Measurements from ENCODE around the gene GUCA1A. TPM values are rescaled to one million over a fixed set of nuclear protein-coding genes. Genes with fewer than 3 reads are reported as not detected.
"Not testable (repeated sequence)": the region's sequence is repeated elsewhere in the genome, so short reads cannot be mapped to it uniquely, and the experiment has no call there.

Gene GUCA1A
- total RNA-seq, 1 experiment from 2014 or later = not detected

- in situ Hi-C loops (cut with HindIII; ENCODE audit: low pct_unique_long_range_greater_than_20kb, low sequenced_read_pairs) = no loop called here
- H3K4me1 ChIP-seq (ENCODE audit: control insufficient read depth, insufficient read depth, low read length) = peaks cover 9% of the 10 kb centered on the region
- BruUV-seq (replicated peaks) = no TSS peak
- CTCF ChIA-PET = no interaction called here
- no peak for TF ChIP-seq REST (IDR thresholded peaks at IDR 0.05; ENCODE audit: insufficient read depth in 1 of 2, low read depth in 2 of 2, low read length in 1 of 2)
- TF ChIP-seq POLR2AphosphoS5 (IDR thresholded peaks at IDR 0.05; ENCODE audit: low read depth, low read length) = no peak
- no peak for TF ChIP-seq TCF7L2 (IDR thresholded peaks at IDR 0.05; ENCODE audit: low read depth, low read length)
- no peak for TF ChIP-seq CTCF (IDR thresholded peaks at IDR 0.05)
- TF ChIP-seq SIN3A (IDR thresholded peaks at IDR 0.05; ENCODE audit: borderline replicate concordance, insufficient read depth, low read depth, low read length) = no peak
- no peaks in the 10 kb centered on the region for H3K9me3 ChIP-seq (ENCODE audit: control insufficient read depth, insufficient read depth, low read depth, low read length)
- POLR2A ChIA-PET = no interaction called here
- no peaks in the 10 kb centered on the region for H3K36me3 ChIP-seq (ENCODE audit: control insufficient read depth, insufficient read depth, low read length)
- no peak overlapping the region for H3K4me3 ChIP-seq (ENCODE audit: low read depth in 2 of 2, low read length in 2 of 2)
- no peaks in the 10 kb centered on the region for H3K27me3 ChIP-seq (ENCODE audit: control insufficient read depth, insufficient read depth, low read length)
- peak overlapping the region; percentile 59; the same call in 1 of the 2 replicates for H3K27ac ChIP-seq (ENCODE audit: low read length)
- intact Hi-C loops (cut with micrococcal nuclease; ENCODE audit: unreplicated experiment) = no loop called here
- ATAC-seq (no peak), DNase-seq (ENCODE audit: low read depth, low spot score) (no peak)
Observed at GRCh38 chr6:42168650-42169049, 4.5 kb upstream of the GUCA1A start.

- in situ Hi-C loops (cut with HindIII; ENCODE audit: low pct_unique_long_range_greater_than_20kb, low sequenced_read_pairs); intact Hi-C loops (cut with micrococcal nuclease; ENCODE audit: unreplicated experiment); H3K27me3 ChIP-seq (ENCODE audit: control insufficient read depth, insufficient read depth, low read length); ATAC-seq; H3K4me3 ChIP-seq (ENCODE audit: low read depth in 2 of 2, low read length in 2 of 2); CTCF ChIA-PET; BruUV-seq (replicated peaks); DNase-seq (ENCODE audit: low read depth, low spot score); H3K4me1 ChIP-seq (ENCODE audit: control insufficient read depth, insufficient read depth, low read length); H3K36me3 ChIP-seq (ENCODE audit: control insufficient read depth, insufficient read depth, low read length); H3K9me3 ChIP-seq (ENCODE audit: control insufficient read depth, insufficient read depth, low read depth, low read length); POLR2A ChIA-PET; H3K27ac ChIP-seq (ENCODE audit: low read length): not testable (repeated sequence)
Observed at GRCh38 chr6:42169780-42170179, 3.4 kb upstream of the GUCA1A start.

- no TSS peak for BruUV-seq (replicated peaks)
- no peaks in the 10 kb centered on the region for H3K27me3 ChIP-seq (ENCODE audit: control insufficient read depth, insufficient read depth, low read length)
- DNase-seq (ENCODE audit: low read depth, low spot score) = no peak
- in situ Hi-C loops (cut with HindIII; ENCODE audit: low pct_unique_long_range_greater_than_20kb, low sequenced_read_pairs) (no loop called here), intact Hi-C loops (cut with micrococcal nuclease; ENCODE audit: unreplicated experiment) (no loop called here)
- H3K27ac ChIP-seq (ENCODE audit: low read length) = no peak overlapping the region
- CTCF ChIA-PET = no interaction called here
- H3K9me3 ChIP-seq (ENCODE audit: control insufficient read depth, insufficient read depth, low read depth, low read length) = no peaks in the 10 kb centered on the region
- peaks cover under 1% of the 10 kb centered on the region; the same call in 1 of the 2 replicates for H3K4me1 ChIP-seq (ENCODE audit: control insufficient read depth, insufficient read depth, low read length)
- ATAC-seq = no peak
- POLR2A ChIA-PET = no interaction called here
- no peak for TF ChIP-seq POLR2AphosphoS5 (IDR thresholded peaks at IDR 0.05; ENCODE audit: low read depth, low read length)
- TF ChIP-seq REST (IDR thresholded peaks at IDR 0.05; ENCODE audit: insufficient read depth in 1 of 2, low read depth in 2 of 2, low read length in 1 of 2) = no peak
- no peak for TF ChIP-seq SIN3A (IDR thresholded peaks at IDR 0.05; ENCODE audit: borderline replicate concordance, insufficient read depth, low read depth, low read length)
- H3K4me3 ChIP-seq (ENCODE audit: low read depth in 2 of 2, low read length in 2 of 2) = no peak overlapping the region
- no peaks in the 10 kb centered on the region for H3K36me3 ChIP-seq (ENCODE audit: control insufficient read depth, insufficient read depth, low read length)
Observed at GRCh38 chr6:42171813-42172581, 1.2 kb upstream of the GUCA1A start.

Data from Panc1 (cell line).